ENCODE data around the gene RYK.

- TF ChIP-seq CTCF (conservative IDR thresholded peaks at IDR 0.05 in 1 of 2, IDR thresholded peaks at IDR 0.05 in 1 of 2; ENCODE audit: low read depth in 1 of 2, low read length in 2 of 2) (no peak), EZH2 (IDR thresholded peaks at IDR 0.05; ENCODE audit: low read length, missing control alignments) (no peak)
Measured at GRCh38 chr3:134194247-134194646, 56.4 kb downstream of the RYK start.
